Measurements from ENCODE around the gene DAZAP1.

DAZAP1 gene

GRCh38 chr19:1360818-1361461 is 46.4 kb upstream of the DAZAP1 start:
- ATAC-seq, result peak; percentile 85
- TF ChIP-seq ZNF565 (CRISPR knock-in tag; conservative IDR thresholded peaks at IDR 0.05; ENCODE audit: low read depth), result no peak
- peak; percentile 86 for TF ChIP-seq ZNF70 (CRISPR knock-in tag; IDR thresholded peaks at IDR 0.05)
- no peak for TF ChIP-seq GLIS3 (CRISPR knock-in tag; IDR thresholded peaks at IDR 0.05)
- peak; percentile 38; the same call in 1 of the 2 replicates for TF ChIP-seq ZFP3 (CRISPR knock-in tag; IDR thresholded peaks at IDR 0.05)
- TF ChIP-seq ARNTL (CRISPR knock-in tag; IDR thresholded peaks at IDR 0.05; ENCODE audit: borderline replicate concordance, low read depth), result no peak
- peak; percentile 69 for TF ChIP-seq TCF4 (CRISPR knock-in tag; IDR thresholded peaks at IDR 0.05; ENCODE audit: borderline replicate concordance)

DNA sequence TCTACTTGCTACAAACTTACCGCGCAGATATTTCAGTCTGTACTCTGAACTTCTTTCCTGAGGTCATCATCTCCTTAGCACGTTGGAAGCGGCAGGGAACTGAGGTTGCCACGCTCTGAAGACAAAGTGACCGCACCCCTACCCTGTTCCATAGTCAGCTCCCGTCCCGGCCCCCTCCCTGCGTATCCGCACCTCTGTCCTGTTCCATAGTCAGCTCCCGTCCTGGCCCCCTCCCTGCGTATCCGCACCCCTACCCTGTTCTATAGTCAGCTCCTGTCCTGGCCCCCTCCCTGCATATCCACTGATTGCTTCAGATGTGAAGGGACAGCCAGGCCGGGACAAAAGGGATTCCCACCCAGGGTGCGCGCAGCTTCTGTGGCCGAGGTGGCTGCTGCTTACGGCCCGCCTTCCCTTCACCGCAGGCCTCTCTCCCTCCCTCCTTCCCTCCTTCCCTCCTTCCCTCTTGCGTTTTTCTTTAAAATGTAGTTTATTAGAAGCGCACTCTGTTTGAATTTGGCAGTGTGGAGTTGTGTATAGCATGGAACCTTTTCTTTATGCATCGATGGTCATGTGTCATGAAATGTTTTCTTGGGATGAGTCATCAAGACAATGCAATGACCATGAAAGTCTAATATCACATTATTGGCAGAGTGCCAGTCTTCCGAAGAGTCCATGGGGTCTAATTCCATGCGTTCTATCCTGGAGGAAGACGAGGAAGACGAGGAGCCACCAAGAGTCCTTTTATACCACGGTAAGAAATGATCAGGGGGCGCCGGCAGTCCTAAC is 45.6 kb upstream of the DAZAP1 start:
- TF ChIP-seq, protein P1, sequence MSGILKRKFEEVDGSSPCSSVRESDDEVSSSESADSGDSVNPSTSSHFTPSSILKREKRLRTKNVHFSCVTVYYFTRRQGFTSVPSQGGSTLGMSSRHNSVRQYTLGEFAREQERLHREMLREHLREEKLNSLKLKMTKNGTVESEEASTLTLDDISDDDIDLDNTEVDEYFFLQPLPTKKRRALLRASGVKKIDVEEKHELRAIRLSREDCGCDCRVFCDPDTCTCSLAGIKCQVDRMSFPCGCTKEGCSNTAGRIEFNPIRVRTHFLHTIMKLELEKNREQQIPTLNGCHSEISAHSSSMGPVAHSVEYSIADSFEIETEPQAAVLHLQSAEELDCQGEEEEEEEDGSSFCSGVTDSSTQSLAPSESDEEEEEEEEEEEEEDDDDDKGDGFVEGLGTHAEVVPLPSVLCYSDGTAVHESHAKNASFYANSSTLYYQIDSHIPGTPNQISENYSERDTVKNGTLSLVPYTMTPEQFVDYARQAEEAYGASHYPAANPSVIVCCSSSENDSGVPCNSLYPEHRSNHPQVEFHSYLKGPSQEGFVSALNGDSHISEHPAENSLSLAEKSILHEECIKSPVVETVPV (CRISPR knock-in tag; IDR thresholded peaks at IDR 0.05), result no peak
- TF ChIP-seq TCF4 (CRISPR knock-in tag; IDR thresholded peaks at IDR 0.05; ENCODE audit: borderline replicate concordance) (no peak), SNAI2 (CRISPR knock-in tag; IDR thresholded peaks at IDR 0.05) (no peak), PATZ1 (CRISPR knock-in tag; IDR thresholded peaks at IDR 0.05; ENCODE audit: borderline replicate concordance) (no peak), ISL1 (CRISPR knock-in tag; IDR thresholded peaks at IDR 0.05) (0 out of 2 replicates have a peak, but pooled peaks have one; percentile 11)
- TF ChIP-seq, protein P2, sequence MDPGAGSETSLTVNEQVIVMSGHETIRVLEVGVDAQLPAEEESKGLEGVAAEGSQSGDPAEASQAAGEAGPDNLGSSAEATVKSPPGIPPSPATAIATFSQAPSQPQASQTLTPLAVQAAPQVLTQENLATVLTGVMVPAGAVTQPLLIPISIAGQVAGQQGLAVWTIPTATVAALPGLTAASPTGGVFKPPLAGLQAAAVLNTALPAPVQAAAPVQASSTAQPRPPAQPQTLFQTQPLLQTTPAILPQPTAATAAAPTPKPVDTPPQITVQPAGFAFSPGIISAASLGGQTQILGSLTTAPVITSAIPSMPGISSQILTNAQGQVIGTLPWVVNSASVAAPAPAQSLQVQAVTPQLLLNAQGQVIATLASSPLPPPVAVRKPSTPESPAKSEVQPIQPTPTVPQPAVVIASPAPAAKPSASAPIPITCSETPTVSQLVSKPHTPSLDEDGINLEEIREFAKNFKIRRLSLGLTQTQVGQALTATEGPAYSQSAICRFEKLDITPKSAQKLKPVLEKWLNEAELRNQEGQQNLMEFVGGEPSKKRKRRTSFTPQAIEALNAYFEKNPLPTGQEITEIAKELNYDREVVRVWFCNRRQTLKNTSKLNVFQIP (CRISPR knock-in tag; IDR thresholded peaks at IDR 0.05; ENCODE audit: borderline replicate concordance, low read depth), result no peak
- peak; percentile 14; the same call in 2 of the 3 replicates for ATAC-seq

DNA sequence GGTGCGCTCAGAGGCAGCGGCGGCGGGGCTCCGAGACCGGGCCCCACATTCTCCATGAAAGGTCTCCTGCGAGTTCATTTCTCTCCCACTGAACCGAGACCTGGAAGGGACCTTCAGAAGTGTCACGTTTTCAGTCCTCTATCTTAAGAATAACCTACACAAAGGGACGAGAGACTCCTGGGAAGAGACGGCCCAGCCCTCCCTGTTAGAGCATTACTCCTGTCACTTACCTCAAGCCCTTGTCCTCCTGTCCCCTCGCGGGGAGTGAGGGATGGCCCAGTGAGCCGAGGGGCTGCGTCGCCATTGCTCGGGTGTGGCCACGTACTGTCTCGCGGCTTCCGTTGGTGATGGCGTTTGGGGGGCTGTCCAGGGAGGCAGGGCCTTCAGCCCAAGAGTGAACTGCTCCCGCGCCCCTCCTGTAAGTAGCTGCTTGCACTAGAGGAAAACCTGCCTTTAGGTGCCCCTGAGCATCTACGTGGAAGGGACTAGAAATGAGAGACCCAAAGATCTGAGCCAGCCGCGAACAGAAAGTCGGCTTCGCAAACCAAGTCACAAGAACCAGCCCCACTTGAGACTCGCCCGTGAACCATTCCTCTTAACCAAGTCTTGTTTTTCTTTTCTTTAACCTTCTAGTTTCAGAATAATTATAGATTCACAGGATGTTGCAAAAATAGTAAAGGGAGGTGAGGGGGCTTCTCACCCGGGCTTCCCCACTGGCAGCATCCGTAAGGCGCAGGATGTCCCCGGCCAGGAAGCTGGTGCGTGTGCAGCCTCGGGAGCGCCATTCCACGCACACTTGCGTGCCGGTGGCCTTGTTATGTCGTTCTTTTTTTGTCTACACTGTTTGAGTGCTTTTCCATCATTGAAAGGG is 44.8 kb upstream of the DAZAP1 start:
- no peak for ATAC-seq
- TF ChIP-seq ZNF70 (CRISPR knock-in tag; IDR thresholded peaks at IDR 0.05) (no peak), RARB (CRISPR knock-in tag; IDR thresholded peaks at IDR 0.05) (no peak), ESRRG (CRISPR knock-in tag; IDR thresholded peaks at IDR 0.05) (no peak), TCF4 (CRISPR knock-in tag; IDR thresholded peaks at IDR 0.05; ENCODE audit: borderline replicate concordance) (no peak), TOX (CRISPR knock-in tag; IDR thresholded peaks at IDR 0.05; ENCODE audit: borderline replicate concordance) (no peak), ZNF565 (CRISPR knock-in tag; conservative IDR thresholded peaks at IDR 0.05; ENCODE audit: low read depth) (no peak), ISL1 (CRISPR knock-in tag; IDR thresholded peaks at IDR 0.05) (no peak), ZFP30 (CRISPR knock-in tag; IDR thresholded peaks at IDR 0.05) (no peak)

DNA sequence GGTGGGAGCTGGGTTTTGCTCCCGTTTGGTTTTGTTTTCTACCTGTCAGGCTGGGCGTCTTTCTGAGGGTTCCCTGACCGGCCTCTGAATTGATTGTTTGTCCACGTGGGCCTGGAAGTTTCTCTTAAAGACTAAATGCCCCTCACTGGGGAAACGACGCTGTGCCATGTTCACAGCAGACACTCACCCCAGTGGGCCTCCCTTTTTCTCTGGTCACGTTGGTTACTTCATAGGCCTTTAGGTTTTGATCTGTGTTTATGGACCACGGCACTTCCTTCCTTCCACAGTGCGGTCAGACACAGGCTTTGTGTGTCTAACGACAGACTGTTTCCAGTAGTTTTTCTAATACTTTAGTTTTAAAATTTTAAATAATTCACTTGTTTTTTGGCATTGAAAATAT is 43.8 kb upstream of the DAZAP1 start:
- ATAC-seq, result no peak
- no peak for TF ChIP-seq ZNF70 (CRISPR knock-in tag; IDR thresholded peaks at IDR 0.05)
- TF ChIP-seq PATZ1 (CRISPR knock-in tag; IDR thresholded peaks at IDR 0.05; ENCODE audit: borderline replicate concordance), result no peak
- TF ChIP-seq, protein P1 (CRISPR knock-in tag; IDR thresholded peaks at IDR 0.05), result no peak
- no peak for TF ChIP-seq GLIS3 (CRISPR knock-in tag; IDR thresholded peaks at IDR 0.05)
- no peak for TF ChIP-seq SNAI2 (CRISPR knock-in tag; IDR thresholded peaks at IDR 0.05)
- TF ChIP-seq ISL1 (CRISPR knock-in tag; IDR thresholded peaks at IDR 0.05), result no peak
